Measurements from ENCODE around the gene BLVRB. TPM values are rescaled to one million over a fixed set of nuclear protein-coding genes. Genes with fewer than 3 reads are reported as not detected.
A peak's percentile ranks its signal among the peaks of the same experiment; 100 is the strongest.

BLVRB gene
- polyA plus RNA-seq, 1 donor (not counting 4 experiments of a cell fraction or from before 2014, with no cell fraction given): 52.5 TPM

- Histone ChIP-seq H3K4me2 (ENCODE audit: control insufficient read depth, extremely low read depth, insufficient read depth, low read depth, low read length) (peak within 1 kb of the TSS; percentile 95), H3K9me1 (ENCODE audit: control insufficient read depth, extremely low read depth, insufficient read depth, low read length) (no peaks in the 10 kb centered on the region), H3K27ac (ENCODE audit: control insufficient read depth, insufficient read depth, low read length) (peak within 1 kb of the TSS; percentile 92), H3K4me1 (ENCODE audit: control insufficient read depth, extremely low read depth, insufficient read depth, low read length) (peaks cover 7% of the 10 kb centered on the region), H3K9me3 (ENCODE audit: control insufficient read depth, low read depth, low read length) (no peaks in the 10 kb centered on the region), H3K4me3 (ENCODE audit: control insufficient read depth in 2 of 3, extremely low read depth in 1 of 3, insufficient read depth in 2 of 3, low read depth in 1 of 3, low read length in 3 of 3) (peak within 1 kb of the TSS; percentile 61 to 100 (median 99)), H2AFZ (ENCODE audit: control insufficient read depth, low read length) (peak within 1 kb of the TSS; percentile 62), H3K79me2 (ENCODE audit: control insufficient read depth, insufficient read depth, low read length) (peaks cover 28% of the 10 kb centered on the region), H4K20me1 (ENCODE audit: control insufficient read depth, extremely low read depth, insufficient read depth, low read length) (no peaks in the 10 kb centered on the region), H3K36me3 (ENCODE audit: control insufficient read depth in 2 of 2, extremely low read depth in 1 of 2, insufficient read depth in 2 of 2, low read length in 2 of 2) (peaks cover 0 to 6% of the 10 kb centered on the region in 2 experiments), H3K27me3 (ENCODE audit: control insufficient read depth, extremely low read depth, insufficient read depth, low read length) (no peaks in the 10 kb centered on the region), H3K9ac (ENCODE audit: control insufficient read depth, extremely low read depth, insufficient read depth, low read length) (peak within 1 kb of the TSS; percentile 96)
- FAIRE-seq: peak; percentile 67
- dilution Hi-C loops (cut with MboI; ENCODE audit: extremely low pct_ligation_motif_present, low sequenced_read_pairs): no loop called here
- TF ChIP-seq, protein P1, sequence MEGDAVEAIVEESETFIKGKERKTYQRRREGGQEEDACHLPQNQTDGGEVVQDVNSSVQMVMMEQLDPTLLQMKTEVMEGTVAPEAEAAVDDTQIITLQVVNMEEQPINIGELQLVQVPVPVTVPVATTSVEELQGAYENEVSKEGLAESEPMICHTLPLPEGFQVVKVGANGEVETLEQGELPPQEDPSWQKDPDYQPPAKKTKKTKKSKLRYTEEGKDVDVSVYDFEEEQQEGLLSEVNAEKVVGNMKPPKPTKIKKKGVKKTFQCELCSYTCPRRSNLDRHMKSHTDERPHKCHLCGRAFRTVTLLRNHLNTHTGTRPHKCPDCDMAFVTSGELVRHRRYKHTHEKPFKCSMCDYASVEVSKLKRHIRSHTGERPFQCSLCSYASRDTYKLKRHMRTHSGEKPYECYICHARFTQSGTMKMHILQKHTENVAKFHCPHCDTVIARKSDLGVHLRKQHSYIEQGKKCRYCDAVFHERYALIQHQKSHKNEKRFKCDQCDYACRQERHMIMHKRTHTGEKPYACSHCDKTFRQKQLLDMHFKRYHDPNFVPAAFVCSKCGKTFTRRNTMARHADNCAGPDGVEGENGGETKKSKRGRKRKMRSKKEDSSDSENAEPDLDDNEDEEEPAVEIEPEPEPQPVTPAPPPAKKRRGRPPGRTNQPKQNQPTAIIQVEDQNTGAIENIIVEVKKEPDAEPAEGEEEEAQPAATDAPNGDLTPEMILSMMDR (optimal IDR thresholded peaks at IDR 0.05 in 1 of 3, IDR thresholded peaks at IDR 0.05 in 1 of 3, conservative IDR thresholded peaks at IDR 0.05 in 1 of 3; ENCODE audit: extremely low read depth in 1 of 3, insufficient read depth in 2 of 3, low read length in 3 of 3): peak in 2 of 3 experiments; percentile 57 to 75
- no peak for TF ChIP-seq EZH2 (IDR thresholded peaks at IDR 0.05; ENCODE audit: low read length)
- DNase-seq (ENCODE audit: low read depth, low spot score): peak; percentile 93
Observed at GRCh38 chr19:40425450-40426287, 39.9 kb downstream of the BLVRB start, which contains the start of gene SERTAD1. SERTAD1 (minus strand) TSS chr19:40425992; CDS start chr19:40423546, 2,446 bp downstream.

DNA sequence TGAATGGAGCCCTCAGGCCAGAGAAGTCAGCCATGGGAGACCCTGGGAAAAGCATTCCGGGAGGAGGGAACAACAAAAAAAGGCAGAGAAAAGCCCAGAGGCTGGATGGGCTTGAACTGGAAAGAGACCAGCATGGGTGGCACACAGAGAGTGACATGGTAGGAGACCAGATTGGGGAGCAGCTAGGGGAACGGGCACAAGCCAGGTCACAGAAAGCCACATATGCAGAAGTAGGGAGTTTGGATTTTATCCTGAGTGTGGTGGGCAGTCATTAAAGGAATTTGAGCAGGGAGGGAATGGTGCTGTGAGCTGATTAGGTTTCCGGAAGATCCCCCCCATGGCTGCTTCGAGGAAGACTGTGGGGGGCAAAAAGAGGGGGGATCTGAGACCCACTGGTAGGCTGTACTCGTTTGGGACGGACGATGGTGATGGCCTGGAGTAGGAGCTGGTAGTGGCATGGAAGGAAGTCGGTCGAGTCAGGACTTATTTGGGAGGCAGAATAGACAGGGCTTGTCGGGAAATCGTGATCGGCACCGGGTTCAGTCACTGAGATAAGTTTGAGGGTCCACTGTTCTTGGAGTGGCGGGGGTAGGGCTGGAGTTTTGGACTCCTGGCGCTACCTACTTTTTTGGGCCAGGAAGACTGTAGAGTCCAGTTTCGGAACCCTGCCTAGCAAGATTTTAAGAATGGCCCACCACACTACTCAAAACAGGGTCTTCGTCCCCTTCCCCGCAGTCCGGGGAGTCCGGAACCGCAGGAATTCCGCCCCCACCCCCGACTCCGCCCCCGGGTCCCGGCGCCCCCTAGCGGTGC, 40.7 kb downstream of the BLVRB start:
- no peaks in the 10 kb centered on the region for H3K9me3 ChIP-seq (ENCODE audit: control insufficient read depth, low read depth, low read length)
- dilution Hi-C loops (cut with MboI; ENCODE audit: extremely low pct_ligation_motif_present, low sequenced_read_pairs): no loop called here
- peak overlapping the region; percentile 92 for H3K27ac ChIP-seq (ENCODE audit: control insufficient read depth, insufficient read depth, low read length)
- peak overlapping the region; percentile 61 to 100 (median 99) for H3K4me3 ChIP-seq (ENCODE audit: control insufficient read depth in 2 of 3, extremely low read depth in 1 of 3, insufficient read depth in 2 of 3, low read depth in 1 of 3, low read length in 3 of 3)
- FAIRE-seq (no peak), DNase-seq (ENCODE audit: low read depth, low spot score) (no peak)
- peak overlapping the region; percentile 33 for H2AFZ ChIP-seq (ENCODE audit: control insufficient read depth, low read length)
- peaks cover 0 to 6% of the 10 kb centered on the region in 2 experiments for H3K36me3 ChIP-seq (ENCODE audit: control insufficient read depth in 2 of 2, extremely low read depth in 1 of 2, insufficient read depth in 2 of 2, low read length in 2 of 2)
- peaks cover 28% of the 10 kb centered on the region for H3K79me2 ChIP-seq (ENCODE audit: control insufficient read depth, insufficient read depth, low read length)
- TF ChIP-seq EZH2 (IDR thresholded peaks at IDR 0.05; ENCODE audit: low read length): no peak
- TF ChIP-seq, protein P1 (optimal IDR thresholded peaks at IDR 0.05 in 1 of 3, IDR thresholded peaks at IDR 0.05 in 1 of 3, conservative IDR thresholded peaks at IDR 0.05 in 1 of 3; ENCODE audit: extremely low read depth in 1 of 3, insufficient read depth in 2 of 3, low read length in 3 of 3): no peak
- H3K27me3 ChIP-seq (ENCODE audit: control insufficient read depth, extremely low read depth, insufficient read depth, low read length): no peaks in the 10 kb centered on the region
- peak overlapping the region; percentile 95 for H3K4me2 ChIP-seq (ENCODE audit: control insufficient read depth, extremely low read depth, insufficient read depth, low read depth, low read length)
- no peaks in the 10 kb centered on the region for H4K20me1 ChIP-seq (ENCODE audit: control insufficient read depth, extremely low read depth, insufficient read depth, low read length)
- peaks cover 7% of the 10 kb centered on the region for H3K4me1 ChIP-seq (ENCODE audit: control insufficient read depth, extremely low read depth, insufficient read depth, low read length)
- H3K9me1 ChIP-seq (ENCODE audit: control insufficient read depth, extremely low read depth, insufficient read depth, low read length): no peaks in the 10 kb centered on the region
- H3K9ac ChIP-seq (ENCODE audit: control insufficient read depth, extremely low read depth, insufficient read depth, low read length): peak overlapping the region; percentile 96
